HG02642 (cell line): ENCODE measurements around the gene TMPRSS13.
"Not testable (repeated sequence)": the region's sequence is repeated elsewhere in the genome, so short reads cannot be mapped to it uniquely, and the experiment has no call there.

ENCODE experiments used
- ATAC-seq: cut with Tn5 transposase; IDR thresholded peaks from one replicate; pipeline ENCODE4 v1.9.1; 2021; ENCODE audit warnings: mild to moderate bottlenecking; ENCODE audit not compliant: unreplicated experiment, poor library complexity

Gene TMPRSS13

DNA sequence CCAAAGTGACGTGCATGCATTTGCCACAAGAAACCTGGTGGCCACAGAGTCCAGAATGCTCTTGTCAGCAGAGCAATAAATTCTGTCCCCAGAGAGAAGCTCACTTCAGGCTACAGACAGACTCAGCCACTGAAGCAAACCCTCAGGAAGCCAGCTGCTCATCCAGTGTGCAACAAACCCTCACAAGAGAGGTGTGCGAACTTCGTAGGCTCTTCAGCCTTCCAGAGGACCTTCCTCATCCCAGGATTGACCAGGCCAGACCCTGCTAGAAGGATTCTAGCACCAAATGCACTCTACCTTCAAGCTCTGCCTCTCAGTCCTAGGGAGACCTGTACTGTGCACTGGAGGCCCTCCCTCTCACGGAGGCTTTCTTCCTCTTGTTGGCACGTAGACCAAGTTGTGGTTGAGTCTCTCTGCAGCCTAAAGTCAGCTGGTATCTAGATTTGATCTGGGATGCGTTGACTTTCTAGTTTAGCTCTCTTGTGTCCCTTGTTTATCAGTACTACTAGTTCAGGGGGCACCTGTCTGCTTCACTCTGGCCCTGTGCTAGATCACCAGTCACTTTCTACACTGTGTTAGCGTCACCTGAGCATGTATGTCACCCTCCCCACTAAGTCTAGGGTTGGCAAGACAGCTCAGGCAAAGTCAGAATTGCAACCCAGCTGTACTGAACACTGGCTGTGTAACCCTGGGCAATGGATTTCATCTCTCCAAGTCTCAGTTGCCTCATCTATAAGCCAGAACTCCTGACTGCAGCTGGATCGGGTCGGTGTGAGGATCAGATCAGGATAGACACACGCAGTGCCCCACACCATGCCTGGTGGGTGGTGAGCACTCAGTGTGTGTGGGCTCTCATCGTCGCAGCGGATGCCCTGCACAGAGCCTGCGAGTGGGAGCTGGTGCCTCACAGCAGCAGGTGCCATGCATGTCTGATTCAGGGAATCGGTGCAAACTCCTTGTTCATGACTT, 22.1 kb upstream of the TMPRSS13 start:
- ATAC-seq: no peak

DNA sequence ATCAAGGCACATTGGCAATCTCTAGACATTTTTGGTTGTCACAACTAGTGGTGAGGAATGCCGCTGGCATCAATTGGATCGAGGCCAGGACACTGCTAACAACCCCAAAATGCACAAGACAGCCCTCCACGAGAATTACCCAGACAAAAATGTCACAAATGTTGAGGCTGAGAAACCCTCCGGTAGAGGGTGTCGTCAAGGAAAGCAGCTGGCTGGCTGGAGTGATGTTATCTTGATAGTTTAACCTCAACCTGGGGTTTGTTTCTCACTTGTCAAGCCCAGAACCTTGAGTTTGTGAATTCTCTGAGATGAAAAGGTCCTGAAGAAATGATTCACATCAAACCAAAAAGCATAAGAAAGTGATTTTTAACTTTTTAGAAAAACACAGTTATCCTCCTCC, 21.1 kb upstream of the TMPRSS13 start:
- ATAC-seq: no peak

DNA sequence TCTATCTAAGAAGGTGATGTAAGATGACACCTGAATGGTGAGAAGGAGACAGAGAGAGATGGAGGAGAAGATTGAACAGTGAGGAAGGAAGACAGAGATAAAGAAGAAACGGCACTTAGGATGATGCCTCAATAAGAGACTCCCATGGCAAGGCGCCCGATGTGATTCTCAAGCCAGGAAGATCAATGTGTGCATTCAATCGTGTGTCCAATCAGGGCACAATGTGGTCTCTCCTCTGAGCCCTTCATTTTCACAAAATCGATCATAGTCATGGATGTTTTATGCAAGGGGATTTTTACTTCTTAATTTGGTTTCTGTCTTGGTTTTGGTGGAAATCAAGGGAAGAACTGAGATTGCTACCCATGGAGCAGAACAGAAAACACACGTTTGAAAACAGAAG, 19.9 kb upstream of the TMPRSS13 start:
- no peak for ATAC-seq

DNA sequence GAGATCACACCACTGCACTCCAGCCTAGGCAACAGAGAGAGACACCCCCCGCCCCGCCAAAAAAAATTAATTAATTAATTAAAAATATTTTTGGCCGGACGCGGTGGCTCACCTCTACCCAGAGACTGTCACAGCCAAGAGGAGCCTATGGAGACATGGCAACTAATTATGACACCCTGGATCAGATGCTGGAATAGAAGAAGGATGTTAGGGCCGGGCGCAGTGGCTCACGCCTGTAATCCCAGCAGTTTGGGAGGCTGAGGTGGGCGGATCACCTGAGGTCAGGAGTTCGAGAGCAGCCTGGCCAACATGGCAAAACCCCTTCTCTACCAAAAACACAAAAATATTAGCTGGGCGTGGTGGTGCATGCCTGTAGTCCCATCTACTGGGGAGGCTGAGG, 19.3 kb upstream of the TMPRSS13 start:
- not testable (repeated sequence) for ATAC-seq

DNA sequence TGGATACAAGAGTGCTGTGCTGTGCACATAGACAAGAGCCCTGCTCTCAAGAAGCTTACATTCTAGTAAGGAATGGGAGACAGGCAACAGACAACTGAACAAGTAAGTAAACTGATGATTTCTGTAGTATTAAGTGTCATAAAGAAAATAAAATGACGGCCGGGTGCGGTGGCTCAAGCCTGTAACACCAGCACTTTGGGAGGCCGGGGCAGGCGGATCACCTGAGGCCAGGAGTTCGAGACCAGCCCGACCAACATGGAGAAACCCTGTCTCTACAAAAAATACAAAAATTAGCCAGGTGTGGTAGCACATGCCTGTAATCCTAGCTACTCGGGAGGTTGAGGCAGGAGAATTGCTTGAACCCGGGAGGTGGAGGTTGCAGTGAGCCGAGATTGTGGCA, 18.5 kb upstream of the TMPRSS13 start:
- ATAC-seq: not testable (repeated sequence)

DNA sequence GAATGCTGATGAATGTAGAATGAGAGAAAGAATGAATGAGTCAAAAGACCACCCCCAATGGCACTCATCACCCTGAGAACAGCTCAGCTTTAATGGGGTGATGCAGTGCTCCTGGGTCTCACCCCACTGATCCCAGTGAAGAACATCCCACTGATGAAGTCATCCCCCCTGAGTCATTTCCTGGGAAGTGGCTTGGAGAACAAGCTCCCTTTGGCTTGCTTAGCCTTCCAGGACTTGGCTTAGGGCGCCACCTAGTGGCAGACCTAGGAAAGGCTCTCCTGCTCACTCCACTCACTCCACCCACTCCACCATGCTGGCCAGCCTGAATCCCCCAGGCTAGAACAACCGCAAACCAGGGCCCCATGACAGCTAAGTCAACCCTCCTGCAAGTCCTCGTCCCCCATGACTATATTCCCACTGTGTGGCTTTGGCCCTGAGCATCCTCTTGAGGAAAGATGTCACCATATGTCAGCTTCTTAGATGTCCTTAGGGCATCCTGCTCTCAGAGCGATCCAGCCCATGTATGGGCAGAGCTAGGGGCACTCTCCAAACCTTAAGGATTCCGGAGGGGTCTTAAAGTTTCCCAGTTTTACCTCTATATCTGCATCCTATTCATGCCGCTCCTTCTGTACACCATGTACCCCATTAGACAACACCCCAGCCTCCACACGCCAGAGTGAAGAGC, 17.8 kb upstream of the TMPRSS13 start:
- peak; percentile 50 for ATAC-seq

DNA sequence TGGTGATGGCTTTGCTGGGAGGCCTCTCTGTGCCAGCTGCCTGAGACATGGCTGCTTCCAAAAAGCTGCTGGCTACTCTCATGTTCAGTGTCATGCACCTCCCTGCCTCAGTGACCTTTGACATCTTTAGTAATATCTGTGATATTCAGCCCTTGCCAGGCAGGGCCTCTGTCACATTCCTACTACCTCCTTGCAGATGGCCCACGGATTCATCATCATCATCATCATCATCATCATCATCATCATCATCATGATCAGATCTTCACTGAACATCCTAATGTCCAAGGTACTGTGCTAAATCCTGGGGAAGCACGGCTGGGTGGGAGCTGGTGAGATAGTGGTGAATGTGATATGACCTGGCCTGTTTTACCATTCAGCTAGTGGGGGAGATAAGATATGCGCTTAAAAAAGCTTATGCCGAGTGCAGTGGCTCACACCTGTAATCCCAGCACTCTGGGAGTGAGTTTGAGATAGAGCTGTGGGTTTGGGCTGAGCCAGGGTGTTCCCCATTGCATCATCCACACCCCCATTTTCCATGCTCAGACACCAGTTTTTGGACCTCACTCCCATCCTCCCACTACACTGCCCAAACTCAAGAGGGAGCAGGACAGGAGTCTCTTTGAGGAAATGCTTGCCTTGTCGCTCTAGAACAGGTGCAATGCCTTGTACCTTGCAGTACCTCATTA, 17.1 kb upstream of the TMPRSS13 start:
- ATAC-seq: peak; percentile 14

DNA sequence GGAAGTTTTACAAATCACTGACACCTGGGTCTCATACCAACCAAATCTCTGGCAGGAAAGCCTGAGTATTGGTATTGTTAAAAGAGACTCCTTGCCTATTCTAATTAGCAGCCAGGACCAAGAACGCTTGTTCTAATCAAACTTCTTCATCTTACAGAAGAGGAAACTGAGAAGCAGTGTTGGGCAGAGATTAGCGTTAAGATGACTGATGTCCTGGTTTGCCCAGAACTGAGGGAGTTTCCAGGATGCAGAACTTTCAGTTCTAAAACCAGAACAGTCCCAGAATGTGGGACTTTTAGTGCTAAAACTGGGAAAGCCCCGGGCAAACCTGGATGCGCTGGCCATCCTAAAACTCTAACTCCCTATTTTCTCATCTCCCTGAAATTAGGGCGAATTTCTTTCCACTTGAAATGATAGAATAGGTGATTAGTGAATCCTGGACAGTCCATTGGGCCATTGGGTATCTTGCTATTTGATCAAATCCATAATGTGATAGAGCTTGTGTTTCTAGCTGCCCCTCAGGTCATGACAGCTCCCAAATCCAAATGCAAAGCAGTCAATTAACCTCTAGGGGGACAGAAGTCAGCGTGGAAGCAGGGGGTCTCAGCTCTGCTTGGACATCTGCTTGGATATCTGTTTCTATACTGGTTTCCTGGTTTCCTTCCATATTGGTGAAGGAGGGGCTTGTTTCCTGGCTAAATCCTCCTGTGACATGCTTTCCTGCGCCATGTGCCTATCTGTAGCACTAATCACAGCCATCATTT, 16.0 kb upstream of the TMPRSS13 start:
- no peak for ATAC-seq

DNA sequence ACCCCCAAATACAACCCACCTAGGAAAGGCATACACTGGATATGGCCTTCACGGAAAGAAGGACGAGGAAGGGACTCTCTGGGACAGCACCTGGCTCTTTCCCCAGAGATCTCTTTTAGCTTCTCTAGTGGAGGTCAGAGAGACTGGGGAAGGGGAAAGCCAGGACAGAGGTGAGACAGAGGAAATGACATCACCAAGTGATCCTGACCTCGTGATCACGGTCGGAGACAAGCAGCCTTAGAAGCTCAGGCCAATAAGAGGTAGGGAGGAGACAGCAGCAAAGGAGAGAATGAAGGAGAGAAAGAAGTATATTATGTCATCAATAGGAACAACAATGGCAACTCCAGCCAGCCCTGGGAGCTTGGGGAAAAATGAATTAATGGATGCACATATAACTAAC, 15.4 kb upstream of the TMPRSS13 start:
- ATAC-seq: peak; percentile 41

DNA sequence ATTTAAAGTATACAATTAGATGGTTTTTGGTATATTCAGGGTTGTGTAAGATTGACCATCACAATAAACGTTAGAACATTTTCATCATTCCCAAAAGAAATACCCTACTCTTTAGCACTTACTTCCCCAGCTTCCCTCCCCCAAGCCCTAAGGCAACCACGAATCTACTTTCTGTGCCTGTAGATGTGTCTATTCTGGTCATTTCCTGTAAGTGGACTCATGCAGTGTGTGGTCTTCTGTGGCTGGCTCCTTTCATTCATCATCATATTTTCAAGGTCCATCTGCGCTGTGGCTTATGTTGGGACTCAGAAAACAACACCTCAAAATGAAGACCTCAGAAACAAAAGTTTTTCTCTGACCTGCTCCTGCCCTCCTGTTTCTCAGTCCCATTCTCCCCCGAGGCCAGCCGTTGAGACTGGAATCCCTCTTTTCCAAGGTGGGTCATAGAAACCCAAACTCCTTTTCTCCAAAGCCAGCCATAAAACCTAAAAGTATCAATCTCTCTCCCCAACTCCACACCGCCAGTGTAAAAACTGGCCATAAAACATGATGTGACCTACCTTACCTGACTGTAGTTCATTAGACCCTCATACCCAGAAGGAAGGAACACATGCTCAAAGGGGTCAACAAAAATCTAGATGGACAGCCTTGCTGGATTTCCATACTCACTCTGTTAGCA, 12.9 kb upstream of the TMPRSS13 start:
- ATAC-seq: no peak

DNA sequence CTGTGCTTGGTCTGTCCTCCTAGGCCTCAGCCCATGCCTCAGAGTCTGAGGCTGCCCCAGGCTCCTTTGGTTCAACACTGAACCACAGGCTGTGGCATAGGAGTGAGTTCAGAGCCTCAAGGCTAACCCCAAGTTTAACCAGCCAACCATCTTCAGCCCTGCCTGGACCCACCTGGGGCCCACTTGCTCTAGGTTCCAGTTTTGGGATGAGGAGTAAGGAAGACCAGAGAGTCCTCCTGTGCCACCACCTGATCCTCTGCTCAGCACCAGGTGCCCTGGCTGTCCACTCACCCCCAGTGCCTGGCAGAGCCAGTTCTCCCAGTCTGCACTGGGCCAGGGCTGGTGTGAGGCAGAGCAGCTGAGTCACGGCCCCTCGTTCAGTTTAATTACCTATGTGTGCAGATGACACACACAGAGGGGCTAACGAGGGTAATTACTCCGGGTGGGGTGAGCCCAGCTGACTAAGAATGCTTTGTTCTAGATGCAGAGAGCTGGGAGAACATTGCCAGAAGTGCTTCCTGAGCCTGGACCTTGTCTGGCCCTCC, 12.0 kb upstream of the TMPRSS13 start:
- ATAC-seq: no peak

DNA sequence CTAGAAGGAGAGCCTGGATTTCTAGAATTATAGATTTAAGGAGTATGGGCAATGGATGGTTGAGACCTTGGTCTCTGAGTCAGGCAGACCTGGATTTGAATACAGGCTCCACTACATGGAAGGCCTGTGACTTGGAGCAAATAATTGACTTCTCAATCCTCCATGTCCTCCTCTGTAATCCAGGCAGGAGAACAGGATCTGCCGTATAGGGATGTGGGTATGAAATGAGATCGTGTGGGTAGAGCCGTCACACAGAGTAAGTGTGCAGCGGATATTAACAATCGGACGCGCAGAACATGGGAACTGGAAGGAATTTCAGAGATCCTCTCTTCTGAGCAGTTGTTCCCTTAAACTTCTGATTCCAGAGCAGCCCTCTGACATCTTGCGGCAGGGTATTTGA, 11.5 kb upstream of the TMPRSS13 start:
- ATAC-seq: no peak

DNA sequence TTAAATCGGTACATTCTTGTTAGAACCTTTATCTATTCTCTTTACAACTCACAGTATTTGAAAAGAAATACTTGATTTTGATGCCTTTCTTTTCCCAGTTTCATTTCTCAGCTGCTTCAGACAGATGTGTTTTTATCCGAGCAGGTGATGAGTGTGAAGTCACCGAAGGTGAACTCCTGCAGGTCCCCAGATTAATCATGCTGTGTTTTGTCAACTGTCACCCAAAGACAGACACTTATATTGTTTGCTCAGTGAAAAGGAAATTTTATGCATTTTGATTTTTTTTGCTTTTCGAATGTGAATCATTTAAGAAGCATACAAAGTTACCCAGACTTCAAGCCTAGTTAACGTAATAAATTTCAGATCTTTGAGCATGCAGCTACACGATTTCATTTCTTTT, 7.8 kb upstream of the TMPRSS13 start:
- ATAC-seq: no peak

DNA sequence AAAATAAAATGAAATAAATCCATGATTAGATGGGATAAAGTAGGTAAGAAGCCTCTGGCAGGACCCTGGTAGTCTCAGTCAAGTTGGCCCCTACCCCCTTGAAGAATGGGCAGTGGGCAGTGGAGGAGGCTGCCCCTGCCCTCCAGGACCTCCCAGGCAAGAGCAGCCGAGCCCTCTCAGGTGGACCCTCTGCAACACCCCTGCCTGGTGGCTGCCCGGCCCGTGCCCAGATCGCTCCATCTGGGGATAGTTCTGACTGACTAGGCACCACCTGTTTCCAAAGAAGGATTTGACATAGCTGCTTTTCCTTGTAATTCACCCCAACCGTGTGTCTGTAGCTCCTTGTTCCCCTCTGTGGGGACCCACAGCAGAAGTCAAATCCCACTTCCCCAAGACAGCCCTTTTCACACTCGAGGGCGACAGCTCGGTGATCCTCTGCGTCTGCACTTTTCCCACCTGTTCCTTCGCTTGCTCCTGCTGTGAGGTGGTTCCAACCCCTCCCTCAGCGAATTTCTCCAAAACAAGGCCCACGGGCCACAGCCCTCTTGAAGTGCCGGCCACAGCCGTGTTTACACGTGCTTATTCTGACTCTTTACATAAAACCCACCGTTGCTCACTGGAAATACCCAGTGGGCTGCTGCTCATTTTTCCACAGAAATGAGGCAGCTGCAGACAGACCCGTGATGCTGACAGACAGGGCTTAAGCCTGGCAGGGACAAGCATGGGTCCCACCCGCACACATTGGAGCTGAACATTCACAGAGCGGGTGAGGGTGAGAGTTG, 5.5 kb upstream of the TMPRSS13 start:
- no peak for ATAC-seq

DNA sequence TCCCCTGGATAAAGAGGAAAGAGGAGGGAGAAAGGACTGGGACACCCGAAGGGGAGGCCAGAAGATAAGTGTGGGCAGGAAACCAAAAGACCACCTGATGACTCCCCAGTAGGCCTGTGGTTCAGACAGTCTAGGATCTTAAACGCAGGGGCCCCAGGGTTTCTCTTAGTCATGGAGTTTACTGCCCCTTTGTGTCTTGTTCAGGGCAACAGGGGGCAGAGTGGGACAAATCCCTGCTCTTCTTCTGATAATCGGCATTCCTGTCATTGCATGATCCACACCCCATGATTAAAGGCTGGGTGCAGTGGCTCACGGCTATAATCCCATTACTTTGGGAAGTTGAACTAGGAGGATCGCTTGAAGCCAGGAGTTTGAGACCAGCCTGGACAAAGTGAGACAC, 4.7 kb upstream of the TMPRSS13 start:
- ATAC-seq: no peak

DNA sequence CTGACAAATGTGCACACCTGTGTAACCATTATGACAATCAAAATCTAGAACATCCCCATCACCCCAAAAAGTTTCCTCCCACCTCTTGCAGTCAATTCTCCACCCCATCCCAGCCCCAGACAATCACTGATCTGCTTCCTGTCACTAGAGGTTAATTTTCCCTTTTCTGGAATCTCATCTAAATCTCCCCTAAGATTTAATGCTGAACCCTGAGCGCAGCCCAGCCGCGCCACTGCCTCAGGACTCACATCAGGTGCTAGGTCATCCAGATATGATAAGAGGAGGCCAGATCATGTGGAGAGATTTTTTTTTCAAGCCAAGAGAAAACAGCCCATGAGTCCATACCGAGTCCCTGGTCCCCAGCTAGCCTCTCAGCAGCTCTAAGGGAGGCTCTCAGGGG, 4.3 kb upstream of the TMPRSS13 start:
- no peak for ATAC-seq

DNA sequence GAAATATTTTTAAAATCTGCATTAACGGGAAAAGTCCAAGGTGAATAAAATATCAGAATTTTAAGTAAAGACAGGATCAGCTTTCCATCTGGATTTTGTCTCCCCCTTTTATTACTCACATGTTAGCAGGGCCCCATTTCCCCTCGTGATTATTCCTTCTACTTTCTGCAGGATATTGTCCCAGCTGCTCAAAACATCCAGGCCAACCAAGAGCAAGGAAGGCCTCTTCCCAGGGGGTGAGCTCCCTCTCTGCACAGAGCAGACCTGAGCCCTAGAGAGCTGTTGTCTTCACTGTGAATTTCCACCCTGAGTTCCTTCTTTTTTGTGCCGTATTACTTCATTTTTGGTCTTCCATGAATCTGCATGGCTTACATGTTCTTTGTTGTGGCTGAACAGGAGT, 3.7 kb upstream of the TMPRSS13 start:
- ATAC-seq: no peak

DNA sequence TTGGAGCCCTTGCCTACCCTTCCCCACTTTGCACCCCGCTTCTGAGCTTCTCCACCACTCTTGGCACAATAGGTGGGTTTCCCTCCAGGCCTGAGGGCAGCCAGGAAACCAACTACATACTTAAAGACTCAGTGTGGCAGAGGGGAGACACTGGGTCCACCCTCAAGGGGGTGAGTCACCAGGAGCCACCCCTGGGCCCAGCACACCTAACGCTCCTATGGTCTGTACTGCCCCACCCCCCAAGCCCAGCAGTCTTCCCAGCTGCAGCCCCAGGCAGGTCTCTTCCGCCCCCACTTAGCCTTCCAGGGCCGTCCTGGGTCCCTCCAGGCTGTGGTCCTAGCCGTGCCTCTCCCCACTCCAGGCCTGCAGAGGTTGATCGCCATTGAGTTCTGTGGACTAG, 3.2 kb upstream of the TMPRSS13 start:
- no peak for ATAC-seq

DNA sequence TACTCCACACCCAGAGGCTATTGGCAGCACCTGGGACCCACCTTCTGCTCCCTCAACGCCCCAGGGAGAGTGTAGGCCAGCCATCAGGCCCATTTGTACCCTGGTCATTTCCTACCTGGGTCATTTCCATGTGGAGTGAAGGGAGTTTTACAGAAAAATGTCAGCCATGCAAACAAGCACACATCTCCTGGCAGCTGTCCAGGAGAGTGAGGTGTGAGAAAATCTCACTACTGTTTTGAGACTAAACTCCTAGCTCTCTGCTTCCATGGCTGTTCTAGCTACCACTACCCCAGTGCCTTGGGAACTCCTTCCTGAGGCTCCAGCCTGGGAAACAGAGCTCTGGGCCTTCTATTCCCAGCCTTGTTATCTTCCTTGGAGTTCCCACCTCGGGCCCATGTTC, 2.8 kb upstream of the TMPRSS13 start:
- peak; percentile 67 for ATAC-seq
